Measurements from ENCODE around the gene REV3L.
"Not testable (repeated sequence)": the region's sequence is repeated elsewhere in the genome, so short reads cannot be mapped to it uniquely, and the experiment has no call there.

Gene REV3L

GRCh38 chr6:111379831-111380230, 103.2 kb downstream of the REV3L start:
- no peak for DNase-seq (ENCODE audit: low read depth in 4 of 4, low spot score in 1 of 4)

DNA sequence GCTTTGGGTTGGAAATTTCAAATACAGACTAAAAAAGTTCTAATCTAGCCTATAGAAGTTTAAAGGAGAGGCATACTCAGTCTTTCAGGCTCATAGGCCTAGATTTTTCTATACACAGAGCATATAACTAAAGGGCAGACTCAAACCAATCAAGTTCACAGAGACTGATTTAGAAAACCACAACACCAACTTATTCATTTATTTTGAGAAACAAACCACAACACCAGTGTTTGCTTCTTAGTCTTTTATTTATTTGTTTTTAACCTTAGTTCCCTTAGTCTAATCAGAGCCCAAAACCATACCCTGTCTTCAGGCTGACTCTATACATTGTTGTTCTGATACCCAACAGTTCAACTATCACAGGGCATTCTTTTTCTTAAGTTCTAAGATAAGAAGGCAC, 103.7 kb downstream of the REV3L start:
- no peak for DNase-seq (ENCODE audit: low read depth in 4 of 4, low spot score in 1 of 4)

DNA sequence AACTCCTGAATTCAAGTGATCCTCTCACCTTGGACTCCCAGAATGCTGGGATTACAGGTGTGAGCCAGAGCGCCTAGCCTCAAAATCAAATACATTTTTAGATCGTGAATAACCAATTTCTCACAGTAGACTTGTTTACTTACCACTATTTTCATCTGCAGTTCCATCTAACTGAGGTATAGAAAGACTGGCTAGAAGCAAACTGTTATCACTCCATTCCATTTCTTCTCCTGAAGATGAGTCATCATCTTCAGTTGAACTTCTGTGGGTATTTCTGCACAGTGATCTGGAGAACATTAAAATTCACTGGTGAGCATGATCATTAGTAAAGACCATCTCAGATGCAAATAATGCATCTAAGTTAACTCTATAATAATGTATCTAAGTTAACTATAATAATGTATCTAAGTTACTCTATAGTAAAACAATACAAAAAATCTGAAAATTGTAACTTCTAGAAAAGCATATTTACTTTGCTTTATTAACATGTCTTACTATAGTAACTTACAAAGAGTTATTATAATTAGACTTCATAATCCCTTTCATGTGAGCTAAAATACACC, 105.4 kb downstream of the REV3L start:
- DNase-seq (ENCODE audit: low read depth in 4 of 4, low spot score in 1 of 4) = no peak

GRCh38 chr6:111367393-111368088, 115.5 kb downstream of the REV3L start:
- DNase-seq (ENCODE audit: low read depth in 4 of 4, low spot score in 1 of 4) = no peak

DNA sequence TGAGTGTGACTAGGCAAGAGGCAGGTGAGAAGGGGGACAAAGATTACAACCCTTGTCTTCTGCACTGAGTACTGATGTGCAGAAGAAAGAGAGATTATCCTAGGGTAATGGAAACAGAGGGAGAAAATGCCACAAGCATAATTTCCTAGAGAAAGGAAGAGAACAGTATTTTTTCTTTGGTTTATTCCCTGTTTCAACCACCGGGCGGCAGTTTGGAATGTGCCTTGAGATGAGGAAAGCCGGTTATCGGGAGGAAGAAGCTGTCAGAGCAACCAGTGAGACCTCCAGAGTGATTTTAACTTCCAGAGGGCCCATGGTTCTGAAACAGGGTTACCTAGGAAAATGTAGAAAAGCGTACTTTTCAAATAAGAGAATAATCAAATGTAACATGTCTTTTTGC, 121.4 kb downstream of the REV3L start:
- DNase-seq (ENCODE audit: low read depth in 4 of 4, low spot score in 1 of 4) = no peak

DNA sequence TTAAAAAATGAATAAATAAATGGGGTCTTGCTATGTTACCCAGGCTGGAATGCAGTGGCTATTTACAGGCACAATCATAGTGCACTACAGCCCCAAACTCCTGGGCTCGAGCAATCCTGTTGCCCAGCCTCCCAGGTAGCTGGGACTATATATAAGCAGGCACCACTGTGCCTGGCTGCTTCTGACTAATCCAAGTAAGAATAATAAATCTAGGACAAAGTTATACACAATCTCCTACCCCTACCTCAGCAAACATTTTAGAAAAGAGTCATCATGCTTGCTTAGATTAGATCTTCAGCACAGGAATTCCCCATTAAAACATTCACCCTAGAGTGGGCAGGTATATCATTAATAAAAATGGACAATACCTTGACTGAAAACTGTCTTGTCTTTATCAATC, 124.6 kb downstream of the REV3L start:
- DNase-seq (ENCODE audit: low read depth in 4 of 4, low spot score in 1 of 4) = no peak

GRCh38 chr6:111357705-111358104, 125.3 kb downstream of the REV3L start:
- no peak for DNase-seq (ENCODE audit: low read depth in 4 of 4, low spot score in 1 of 4)

DNA sequence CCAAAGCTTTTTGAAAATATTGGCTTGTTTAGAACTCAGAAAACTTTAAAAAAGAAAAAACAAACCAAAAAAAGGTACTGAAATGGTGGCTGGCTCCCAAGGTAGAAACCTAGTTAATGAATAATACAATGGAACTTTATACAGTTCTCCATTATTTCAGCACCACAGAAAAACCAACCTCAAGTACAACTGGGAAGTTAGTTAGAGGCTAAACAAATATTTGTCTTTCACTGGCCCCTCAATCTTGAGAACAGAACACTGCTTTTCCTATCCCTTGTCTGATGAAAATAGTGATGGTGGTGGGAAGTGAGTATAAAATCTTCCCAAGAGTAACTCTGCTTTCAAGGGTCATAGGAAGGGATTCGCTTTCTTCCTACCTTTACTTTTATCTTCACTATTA, 126.5 kb downstream of the REV3L start:
- DNase-seq (ENCODE audit: low read depth in 4 of 4, low spot score in 1 of 4) = no peak

DNA sequence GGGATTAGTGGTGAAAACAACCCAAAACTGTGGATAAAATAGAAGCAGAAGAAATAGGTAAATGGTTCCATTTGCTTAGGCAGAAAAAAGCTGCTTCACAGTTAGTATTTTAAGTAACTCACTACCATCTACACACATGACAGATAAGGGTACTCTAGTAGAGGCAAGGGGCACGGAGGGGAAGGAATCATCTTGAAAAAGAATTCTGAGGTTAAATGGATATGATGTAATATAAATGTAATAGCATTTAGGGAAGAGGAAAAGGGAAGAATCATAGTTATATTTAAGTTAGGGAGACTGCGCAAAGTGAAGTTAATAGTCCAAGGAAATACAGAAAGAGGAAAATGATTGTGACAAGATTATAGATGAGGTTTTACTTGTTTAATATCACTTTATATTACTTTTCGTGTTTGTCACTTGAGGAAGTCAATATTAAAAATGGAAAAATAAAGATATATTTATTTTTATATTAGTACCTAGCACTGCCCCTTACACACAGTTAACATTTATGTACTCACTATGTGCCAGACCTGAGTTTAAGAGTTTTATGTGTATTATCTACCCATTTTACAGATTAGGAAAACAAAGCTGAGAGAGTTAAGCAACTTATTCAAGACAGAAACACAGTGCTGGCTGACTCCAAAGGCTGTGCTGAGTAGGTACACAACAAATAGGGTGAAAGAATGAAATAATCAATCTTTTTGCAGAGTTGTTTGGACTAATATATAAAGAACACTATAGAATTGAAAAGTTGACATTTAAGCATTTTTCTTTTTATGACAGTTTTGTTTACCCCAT, 128.1 kb downstream of the REV3L start:
- no peak for DNase-seq (ENCODE audit: low read depth in 4 of 4, low spot score in 1 of 4)

- no peak for DNase-seq (ENCODE audit: low read depth in 4 of 4, low spot score in 1 of 4)
These were observed 129.0 kb downstream of the REV3L start for GRCh38 chr6:111353912-111354462.

GRCh38 chr6:111347589-111347988, 135.4 kb downstream of the REV3L start:
- no peak for DNase-seq (ENCODE audit: low read depth in 4 of 4, low spot score in 1 of 4)

DNA sequence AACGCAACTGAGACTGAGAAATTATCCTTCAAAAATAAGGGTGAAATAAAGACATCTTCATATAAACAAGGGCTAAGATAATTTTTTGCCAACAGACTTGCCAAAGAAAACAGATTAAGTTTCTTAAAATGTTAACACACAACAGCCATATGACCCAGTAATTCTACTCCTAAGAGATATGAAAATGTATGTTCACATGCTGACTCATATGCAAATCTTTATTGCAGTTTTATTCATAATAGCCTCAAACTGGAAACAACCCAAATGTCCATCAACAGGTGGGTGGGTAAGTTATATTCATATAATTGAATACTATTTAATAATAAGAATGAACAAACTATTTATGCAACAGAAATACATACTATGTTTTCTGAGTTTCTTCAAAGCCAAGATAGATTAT, 140.1 kb downstream of the REV3L start:
- no peak for DNase-seq (ENCODE audit: low read depth in 4 of 4, low spot score in 1 of 4)

DNA sequence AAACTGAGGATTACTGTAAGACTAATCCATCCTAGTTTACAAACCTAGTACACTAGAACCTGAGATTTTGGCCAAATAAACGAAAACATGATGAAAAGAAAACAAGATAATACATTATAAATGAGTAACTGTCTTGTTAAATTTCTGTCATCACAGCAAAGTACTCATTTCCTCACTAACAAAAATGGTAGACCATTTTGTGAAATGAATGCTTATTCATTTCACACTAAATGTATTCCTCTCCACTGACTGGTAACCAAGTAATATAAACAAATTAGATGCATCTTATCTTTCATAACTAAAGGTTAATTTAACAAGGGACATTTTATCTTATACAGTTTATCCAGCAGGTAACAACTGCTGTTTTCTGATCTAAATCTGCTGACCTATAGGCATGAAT, 143.7 kb downstream of the REV3L start:
- no peak for DNase-seq (ENCODE audit: low read depth in 4 of 4, low spot score in 1 of 4)

DNA sequence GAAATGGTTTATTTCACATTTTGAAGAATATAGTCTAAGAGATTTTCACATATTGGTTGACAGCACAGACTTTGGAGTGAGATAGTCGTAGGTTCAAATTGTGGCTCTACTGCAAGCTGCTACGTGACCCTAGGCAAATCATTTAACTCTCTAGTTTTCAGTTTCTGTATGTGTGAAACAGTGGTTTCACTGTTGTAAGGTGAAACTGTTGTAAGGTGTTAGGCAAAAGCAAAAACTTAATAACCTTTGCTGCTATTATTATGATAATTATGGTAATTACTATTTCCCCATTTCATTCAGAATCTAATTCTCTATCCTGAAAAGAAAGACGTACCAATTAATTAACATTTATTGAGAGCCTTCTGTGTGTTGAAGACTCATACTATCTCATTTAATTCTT, 144.2 kb downstream of the REV3L start:
- DNase-seq (ENCODE audit: low read depth in 4 of 4, low spot score in 1 of 4) = no peak

DNA sequence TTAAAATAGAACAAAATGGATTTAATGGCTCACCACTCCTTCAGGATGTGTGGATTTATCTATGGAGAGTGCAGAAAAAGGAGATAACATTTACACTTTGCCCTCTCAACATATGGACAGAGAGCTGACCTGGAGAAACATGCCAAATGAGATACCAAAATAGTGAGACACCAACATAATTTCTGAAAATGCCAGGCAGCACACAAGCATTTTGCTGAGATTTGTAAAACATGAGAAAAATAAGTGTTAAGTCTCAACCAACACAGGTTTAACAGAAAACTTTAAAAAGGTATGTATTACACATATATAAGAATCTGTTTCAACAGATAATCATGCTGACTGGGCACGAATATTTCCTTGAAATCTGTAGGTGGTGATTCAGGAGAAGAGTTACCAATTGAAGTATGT, 145.2 kb downstream of the REV3L start:
- no peak for DNase-seq (ENCODE audit: low read depth in 4 of 4, low spot score in 1 of 4)

DNA sequence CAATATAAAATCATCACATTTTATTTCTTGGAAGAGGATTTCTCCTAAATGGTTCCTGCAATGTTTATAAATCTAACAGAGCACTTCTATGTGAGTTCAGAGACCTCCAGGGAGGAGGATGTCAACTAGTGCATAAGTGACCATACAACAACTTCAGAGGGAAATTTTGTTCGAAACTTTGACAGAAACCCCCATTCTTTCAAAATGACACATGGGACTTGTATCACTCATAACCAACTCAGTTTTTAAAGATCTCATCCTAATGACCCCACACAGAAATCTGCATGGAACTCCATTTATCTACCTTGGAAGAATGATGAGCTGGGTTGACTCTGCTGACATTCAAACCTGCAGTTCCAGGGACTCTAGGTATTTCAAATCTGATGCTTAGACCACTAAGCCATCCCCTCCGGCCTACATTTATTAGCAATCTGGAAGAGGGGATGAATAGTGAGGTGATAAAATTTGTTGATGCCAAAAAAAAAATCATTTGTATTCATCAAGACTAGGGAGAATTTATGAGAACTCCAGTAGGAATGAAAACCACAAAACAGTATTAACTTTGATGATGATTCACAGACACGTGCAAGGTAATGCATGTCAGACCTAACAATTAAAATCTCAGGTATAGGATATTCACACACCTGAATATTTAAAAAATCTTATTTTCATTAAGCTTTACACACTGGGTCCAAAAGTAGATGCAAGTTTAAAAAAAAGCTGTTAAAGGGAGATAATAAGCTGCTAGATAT, 153.0 kb downstream of the REV3L start:
- no peak for DNase-seq (ENCODE audit: low read depth in 4 of 4, low spot score in 1 of 4)

DNA sequence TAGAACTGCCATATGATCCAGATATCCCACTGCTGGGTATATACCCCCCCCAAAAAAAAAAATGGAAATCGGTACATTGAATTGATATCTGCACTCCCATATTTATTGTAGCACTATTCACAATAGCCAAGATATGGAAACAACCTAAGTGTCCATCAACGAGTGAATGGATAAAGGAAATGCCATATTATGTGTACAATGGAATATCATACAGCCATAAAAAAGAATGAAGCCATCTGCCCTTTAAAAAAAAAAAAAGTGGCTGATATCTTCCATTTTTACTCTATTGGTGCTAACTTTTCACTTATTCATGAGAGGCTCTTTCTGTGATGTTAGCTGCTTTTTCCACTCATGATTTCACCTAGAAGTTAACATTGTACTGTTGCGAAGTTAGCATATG, 156.5 kb downstream of the REV3L start:
- no peak for DNase-seq (ENCODE audit: low read depth in 4 of 4, low spot score in 1 of 4)

DNA sequence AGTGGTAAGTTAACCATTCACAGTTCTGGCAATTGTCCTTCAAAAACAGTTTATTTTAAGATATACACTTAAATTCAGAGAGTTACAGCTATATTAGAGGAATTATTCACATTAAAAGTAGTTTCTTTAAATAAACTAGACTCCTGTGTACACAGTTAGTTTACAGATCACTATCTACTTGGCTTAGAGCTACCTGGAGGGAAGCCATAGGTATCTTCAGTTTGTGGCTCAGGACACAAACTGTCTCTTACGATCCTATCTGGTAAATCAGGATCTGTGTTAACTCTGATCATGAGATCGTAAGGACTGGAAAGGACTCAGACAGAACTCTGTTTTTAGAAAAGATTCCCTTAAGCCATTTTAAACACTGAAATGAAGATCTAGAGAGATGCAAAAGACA, 160.9 kb downstream of the REV3L start:
- DNase-seq (ENCODE audit: low read depth in 4 of 4, low spot score in 1 of 4) = no peak

DNA sequence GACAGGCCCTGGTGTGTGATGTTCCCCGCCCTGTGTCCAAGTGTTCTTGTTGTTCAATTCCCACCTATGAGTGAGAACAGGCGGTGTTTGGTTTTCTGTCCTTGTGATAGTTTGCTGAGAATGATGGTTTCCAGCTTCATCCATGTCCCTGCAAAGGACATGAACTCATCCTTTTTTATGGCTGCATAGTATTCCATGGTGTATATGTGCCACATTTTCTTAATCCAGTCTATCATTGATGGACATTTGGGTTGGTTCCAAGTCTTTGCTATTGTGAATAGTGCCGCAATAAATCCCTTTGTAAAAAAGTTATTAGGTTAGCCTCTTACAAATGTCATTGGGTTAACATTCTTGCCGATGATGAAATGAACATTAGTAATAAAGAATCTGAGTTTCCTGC, 175.1 kb downstream of the REV3L start:
- DNase-seq (ENCODE audit: low read depth in 4 of 4, low spot score in 1 of 4) = not testable (repeated sequence)

DNA sequence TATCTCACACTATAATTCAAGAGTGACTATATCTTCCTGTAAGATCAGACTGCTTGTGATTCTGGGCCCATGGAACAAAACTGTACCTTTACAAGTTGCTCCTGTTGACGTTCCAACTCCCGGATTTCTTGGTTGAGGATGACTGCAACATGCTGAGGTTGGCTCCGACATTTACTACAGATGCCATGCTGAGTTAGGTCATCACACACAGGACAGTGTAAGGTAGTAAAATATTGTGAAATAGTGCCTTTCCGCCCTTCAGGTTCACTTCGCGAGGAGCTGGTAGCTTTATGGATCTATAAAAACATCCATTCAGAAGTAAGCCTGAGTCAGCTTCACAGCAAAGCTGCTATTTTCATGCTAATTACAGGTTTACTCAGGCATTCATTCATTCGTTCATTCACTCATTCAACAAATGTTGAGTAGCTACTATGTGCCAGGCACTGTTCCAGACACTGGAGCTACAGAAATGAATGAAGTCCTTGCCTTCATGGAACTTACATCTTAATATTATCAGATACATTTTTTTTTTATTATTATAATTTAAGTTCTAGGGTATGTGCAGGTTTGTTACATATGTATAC, 175.7 kb downstream of the REV3L start:
- no peak for DNase-seq (ENCODE audit: low read depth in 4 of 4, low spot score in 1 of 4)
